COLO668 (cell line): ENCODE data around the gene CTDP1.
"Not testable (repeated sequence)": the region's sequence is repeated elsewhere in the genome, so short reads cannot be mapped to it uniquely, and the experiment has no call there.

Source experiments
- DNase-seq: peaks from one replicate; lab custom pipeline; 2025; ENCODE audit not compliant: unreplicated experiment; lab: John Stamatoyannopoulos, UW

Gene CTDP1

GRCh38 chr18:79723036-79723435 is 43.4 kb downstream of the CTDP1 start:
- DNase-seq = no peak

DNA sequence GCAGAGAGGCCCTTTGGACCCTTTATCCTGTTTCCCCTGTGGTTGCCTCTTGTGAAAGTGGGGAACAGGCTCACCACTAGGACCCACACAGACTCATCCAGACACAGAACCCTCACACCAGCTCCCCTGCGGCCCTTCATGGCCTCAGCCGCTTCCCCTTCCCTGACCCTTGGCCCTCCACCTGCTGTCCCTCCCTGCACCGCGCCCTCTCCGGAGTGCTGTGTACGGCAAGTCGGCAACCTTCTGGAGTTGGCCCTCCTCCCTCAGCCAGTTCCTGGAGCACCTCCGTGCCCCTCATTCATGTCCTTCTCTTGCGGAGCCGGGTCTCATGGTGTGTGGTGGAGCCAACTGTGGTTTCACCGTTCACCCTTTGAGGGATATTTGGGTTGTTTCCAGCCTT is 44.0 kb downstream of the CTDP1 start:
- no peak for DNase-seq

- DNase-seq = no peak
Observed at GRCh38 chr18:79724299-79725080, 44.9 kb downstream of the CTDP1 start.

DNA sequence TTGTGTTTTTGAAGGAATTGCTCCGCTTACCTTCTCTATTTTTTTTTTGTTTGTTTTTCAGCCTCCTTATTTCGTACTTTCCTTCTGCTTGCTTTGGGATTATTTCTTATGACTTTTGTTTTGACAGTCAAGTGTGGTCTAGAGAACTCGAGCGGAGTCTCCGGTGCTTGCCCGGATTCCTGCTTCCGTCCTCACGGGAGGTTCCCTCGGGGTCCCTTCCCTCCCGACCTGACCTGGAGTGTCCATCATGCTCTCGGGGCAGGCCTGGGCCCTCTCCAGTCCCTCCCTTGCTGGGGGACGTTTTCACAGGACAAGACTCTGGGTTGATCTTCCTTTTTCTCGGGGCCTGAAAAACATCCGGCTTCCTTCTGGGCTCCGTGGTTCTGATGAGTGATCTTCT is 45.9 kb downstream of the CTDP1 start:
- DNase-seq = no peak

- DNase-seq = no peak
Observed at GRCh38 chr18:79726721-79727120, 47.1 kb downstream of the CTDP1 start.

GRCh38 chr18:79727211-79727610 is 47.6 kb downstream of the CTDP1 start:
- no peak for DNase-seq

DNA sequence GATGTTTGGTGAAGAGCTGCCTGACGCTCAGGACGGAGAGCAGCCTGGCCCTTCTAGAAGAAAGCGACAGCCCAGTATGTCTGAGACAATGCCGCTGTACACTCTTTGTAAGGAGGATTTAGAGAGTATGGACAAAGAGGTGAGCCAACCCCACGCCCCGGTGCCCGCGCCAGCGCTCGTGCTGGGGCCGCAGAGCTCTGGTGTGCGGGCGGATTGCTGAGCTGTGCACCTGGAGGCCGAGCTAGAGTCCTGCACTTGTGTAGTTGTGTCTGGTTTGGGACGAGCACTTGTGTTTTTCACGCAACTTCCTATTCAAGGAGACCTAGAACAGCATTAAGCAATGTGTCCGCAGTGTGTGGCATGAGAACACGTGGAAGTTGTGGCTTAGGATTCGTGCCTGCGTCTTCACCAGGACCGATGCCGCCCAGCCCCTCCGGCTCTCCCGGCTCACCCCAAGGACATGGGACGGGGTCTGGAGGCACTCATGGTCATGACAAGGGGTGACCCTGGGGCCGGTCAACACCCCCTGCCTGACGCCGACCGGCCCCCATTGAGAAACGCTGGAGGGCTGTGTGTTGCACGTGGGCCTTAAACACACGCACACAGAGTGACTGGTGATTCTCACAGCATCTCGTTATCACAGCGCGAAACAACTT is 49.5 kb downstream of the CTDP1 start:
- DNase-seq = no peak

GRCh38 chr18:79729611-79730010 is 50.0 kb downstream of the CTDP1 start:
- DNase-seq = no peak

DNA sequence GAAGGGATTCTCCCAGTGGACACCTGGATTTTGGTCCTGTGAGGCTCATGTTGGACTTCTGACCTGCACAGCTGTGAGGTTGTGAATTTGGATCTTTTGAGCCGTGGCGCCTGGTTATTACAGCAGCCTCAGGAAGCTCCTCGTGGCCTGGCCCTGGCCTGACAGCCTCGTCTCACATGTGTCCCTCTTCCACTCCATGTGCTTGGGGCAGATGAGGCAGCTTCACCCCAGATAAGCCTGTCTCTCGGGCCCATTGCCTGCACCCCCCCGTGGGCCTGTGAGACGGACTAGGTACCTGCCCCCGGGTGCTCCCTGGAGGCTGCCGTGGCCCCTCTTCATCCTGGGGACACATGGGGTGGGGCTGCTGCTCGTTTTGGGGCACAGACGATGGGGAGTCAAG is 51.2 kb downstream of the CTDP1 start:
- DNase-seq = no peak

DNA sequence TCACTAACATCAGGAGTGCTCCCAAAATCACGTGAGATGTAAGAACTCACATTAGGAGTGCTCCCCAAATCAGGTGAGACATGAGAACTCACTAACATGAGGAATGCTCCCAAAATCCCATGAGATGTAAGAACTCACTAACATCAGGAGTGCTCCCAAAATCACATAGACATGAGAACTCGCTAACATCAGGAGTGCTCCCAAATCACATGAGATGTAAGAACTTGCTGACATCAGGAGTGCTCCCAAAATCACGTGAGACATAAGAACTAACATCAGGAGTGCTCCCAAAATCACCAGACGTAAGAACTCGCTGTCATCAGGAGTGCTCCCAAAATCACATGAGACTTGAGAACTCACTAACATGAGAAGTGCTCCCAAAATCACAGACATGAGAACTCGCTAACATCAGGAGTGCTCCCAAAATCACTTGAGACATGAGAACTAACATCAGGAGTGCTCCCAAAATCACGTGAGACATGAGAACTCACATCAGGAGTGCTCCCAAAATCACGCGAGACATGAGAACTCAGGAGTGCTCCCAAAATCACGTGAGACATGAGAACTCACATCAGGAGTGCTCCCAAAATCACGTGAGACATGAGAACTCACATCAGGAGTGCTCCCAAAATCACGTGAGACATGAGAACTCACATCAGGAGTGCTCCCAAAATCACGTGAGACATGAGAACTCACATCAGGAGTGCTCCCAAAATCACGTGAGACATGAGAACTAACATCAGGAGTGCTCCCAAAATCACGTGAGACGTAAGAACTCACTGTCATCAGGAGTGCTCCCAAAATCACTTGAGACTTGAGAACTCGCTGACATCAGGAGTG is 52.5 kb downstream of the CTDP1 start:
- DNase-seq = not testable (repeated sequence)

- DNase-seq = no peak
Observed at GRCh38 chr18:79732721-79733025, 53.1 kb downstream of the CTDP1 start.

DNA sequence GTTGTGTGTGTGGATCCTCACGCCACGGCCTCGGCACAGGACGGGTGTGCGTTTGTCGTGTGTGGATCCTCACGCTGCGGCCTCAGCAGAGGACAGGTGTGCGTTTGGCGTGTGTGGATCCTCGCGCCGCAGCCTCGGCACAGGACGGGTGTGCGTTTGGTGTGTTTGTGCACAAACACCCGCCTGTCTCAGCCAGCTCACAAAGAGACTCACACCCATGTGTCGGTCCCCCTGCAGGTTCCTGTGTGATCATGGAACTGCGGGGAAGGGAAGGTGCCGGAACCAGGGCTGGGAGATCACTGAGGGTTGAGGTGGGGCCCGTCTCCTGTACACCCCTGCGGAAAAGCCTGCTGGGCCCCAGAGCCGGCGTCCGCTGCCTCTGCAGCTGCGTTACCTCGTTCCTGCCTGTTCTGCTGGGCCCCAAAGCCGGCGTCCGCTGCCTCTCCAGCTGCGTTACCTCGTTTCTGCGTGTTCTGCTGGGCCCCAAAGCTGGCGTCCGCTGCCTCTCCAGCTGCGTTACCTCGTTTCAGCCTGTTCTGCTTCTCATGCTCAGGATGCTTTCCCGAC is 53.6 kb downstream of the CTDP1 start:
- no peak for DNase-seq

GRCh38 chr18:79733986-79734770 is 54.6 kb downstream of the CTDP1 start:
- no peak for DNase-seq

GRCh38 chr18:79735071-79735980 is 55.7 kb downstream of the CTDP1 start:
- DNase-seq = no peak

GRCh38 chr18:79736230-79736629 is 56.6 kb downstream of the CTDP1 start:
- no peak for DNase-seq

DNA sequence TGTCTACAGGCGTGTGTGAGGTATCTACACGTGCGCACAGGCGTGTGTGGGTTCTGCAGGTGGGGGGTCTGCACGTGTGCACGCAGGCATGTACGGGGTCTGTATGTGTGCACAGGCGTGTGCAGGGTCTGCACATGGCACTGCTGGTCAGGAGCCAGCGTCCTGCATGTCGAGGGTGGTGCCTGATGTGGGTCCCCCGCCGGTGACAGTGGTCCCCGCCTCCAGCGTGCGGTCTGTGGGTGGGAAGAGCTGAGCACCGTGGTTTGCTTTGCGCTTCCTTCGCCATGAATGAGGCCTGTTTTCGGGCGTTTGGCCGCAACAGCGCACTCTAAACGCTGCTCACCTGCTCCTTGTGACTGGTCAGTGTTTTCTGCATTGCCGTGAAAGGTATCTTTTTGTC is 57.2 kb downstream of the CTDP1 start:
- no peak for DNase-seq

DNA sequence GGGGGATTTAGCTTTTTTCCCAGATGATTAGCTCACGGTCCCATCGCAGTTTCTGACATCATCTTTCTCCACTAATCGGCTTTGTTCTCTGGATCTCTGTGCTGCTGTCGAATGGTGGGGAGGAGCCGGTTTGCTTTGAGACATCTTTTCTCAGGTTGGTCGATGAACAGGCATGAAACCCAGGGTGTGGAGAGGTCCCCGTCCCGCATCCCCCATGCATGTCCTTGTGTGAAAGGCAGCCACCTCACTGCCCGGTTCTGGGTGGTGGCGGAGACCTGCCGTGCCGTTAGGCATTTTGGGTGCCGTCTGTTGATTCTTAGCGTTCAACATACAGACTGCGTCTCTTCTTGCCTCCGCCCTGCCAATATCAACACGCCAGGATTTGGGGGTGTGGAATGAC is 57.8 kb downstream of the CTDP1 start:
- no peak for DNase-seq

- DNase-seq = no peak
Observed at GRCh38 chr18:79738041-79738461, 58.4 kb downstream of the CTDP1 start.

DNA sequence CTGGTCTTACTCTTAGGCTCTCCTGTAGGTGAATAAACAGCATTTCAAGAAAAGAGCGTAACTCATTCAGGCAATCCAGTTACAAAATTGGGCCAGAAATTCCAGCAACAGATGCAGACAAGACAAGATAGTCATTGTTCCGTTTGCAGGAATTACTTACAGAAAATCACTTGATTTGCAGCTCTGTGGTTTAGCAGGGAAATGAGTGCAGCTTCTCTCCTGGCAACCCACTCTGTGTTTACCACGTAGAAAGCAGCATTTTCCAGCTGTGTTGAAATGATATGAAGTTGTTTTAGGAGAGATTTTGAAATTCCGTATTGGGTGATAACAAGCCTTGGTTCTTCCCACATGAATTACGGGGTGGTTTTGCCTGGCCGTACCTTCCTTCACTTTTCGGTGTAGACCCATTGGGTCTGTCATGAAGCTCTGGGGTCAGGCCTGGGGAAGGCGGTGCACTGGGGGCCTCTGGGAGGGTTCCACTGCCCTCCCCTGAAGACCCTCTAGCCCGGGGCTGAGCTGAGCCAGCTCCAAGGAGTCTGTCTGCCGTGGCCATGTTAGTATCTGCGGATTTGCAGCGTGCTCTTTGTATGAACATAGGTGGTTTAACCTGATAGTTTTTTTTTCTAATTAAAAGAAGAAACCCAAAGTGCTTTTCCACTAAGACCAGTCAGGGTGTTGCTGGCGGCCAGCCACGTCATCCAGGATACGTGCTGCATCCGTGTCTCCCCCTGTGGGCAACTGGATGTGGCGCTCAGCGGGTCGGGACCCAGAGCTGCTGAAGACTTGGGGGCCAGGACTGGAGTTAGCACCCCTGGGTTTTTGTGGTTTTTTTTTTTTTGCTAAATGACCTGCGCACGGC is 59.2 kb downstream of the CTDP1 start:
- DNase-seq = no peak
